Measurements from ENCODE around the gene DBNDD1.

Gene DBNDD1

GRCh38 chr16:89994389-89994720 is 24.9 kb downstream of the DBNDD1 start:
- no peak overlapping the region for H3K4me3 ChIP-seq (ENCODE audit: low read length)
- no peak for TF ChIP-seq ZNF274 (IDR thresholded peaks at IDR 0.05; ENCODE audit: low read depth, low read length)

- no peak overlapping the region for H3K4me3 ChIP-seq (ENCODE audit: low read length)
- no peak for TF ChIP-seq ZNF274 (IDR thresholded peaks at IDR 0.05; ENCODE audit: low read depth, low read length)
Observed at GRCh38 chr16:89993971-89994370, 25.3 kb downstream of the DBNDD1 start.

GRCh38 chr16:89993377-89993776 is 25.9 kb downstream of the DBNDD1 start:
- H3K4me3 ChIP-seq (ENCODE audit: low read length), result no peak overlapping the region
- TF ChIP-seq ZNF274 (IDR thresholded peaks at IDR 0.05; ENCODE audit: low read depth, low read length), result no peak

- no peak overlapping the region for H3K4me3 ChIP-seq (ENCODE audit: low read length)
- no peak for TF ChIP-seq ZNF274 (IDR thresholded peaks at IDR 0.05; ENCODE audit: low read depth, low read length)
Observed at GRCh38 chr16:89990799-89991198, 28.5 kb downstream of the DBNDD1 start.

- no peak for TF ChIP-seq ZNF274 (IDR thresholded peaks at IDR 0.05; ENCODE audit: low read depth, low read length)
- H3K4me3 ChIP-seq (ENCODE audit: low read length), result no peak overlapping the region
Observed at GRCh38 chr16:89988951-89989350, 30.3 kb downstream of the DBNDD1 start.

- no peak for TF ChIP-seq ZNF274 (IDR thresholded peaks at IDR 0.05; ENCODE audit: low read depth, low read length)
- H3K4me3 ChIP-seq (ENCODE audit: low read length), result no peak overlapping the region
Observed at GRCh38 chr16:89987169-89987568, 32.1 kb downstream of the DBNDD1 start.

- no peak for TF ChIP-seq ZNF274 (IDR thresholded peaks at IDR 0.05; ENCODE audit: low read depth, low read length)
Observed at GRCh38 chr16:89986600-89986999, 32.7 kb downstream of the DBNDD1 start.

GRCh38 chr16:89985219-89985618 is 34.0 kb downstream of the DBNDD1 start:
- H3K4me3 ChIP-seq (ENCODE audit: low read length), result no peak overlapping the region
- TF ChIP-seq ZNF274 (IDR thresholded peaks at IDR 0.05; ENCODE audit: low read depth, low read length), result no peak

More at GRCh38 chr16:89986600-89986999, 32.7 kb downstream of the DBNDD1 start:
- no peak overlapping the region for H3K4me3 ChIP-seq (ENCODE audit: low read length)

GRCh38 chr16:89984216-89984615 is 35.0 kb downstream of the DBNDD1 start:
- no peak overlapping the region for H3K4me3 ChIP-seq (ENCODE audit: low read length)
- no peak for TF ChIP-seq ZNF274 (IDR thresholded peaks at IDR 0.05; ENCODE audit: low read depth, low read length)

- TF ChIP-seq ZNF274 (IDR thresholded peaks at IDR 0.05; ENCODE audit: low read depth, low read length), result no peak
- no peak overlapping the region for H3K4me3 ChIP-seq (ENCODE audit: low read length)
Observed at GRCh38 chr16:89983536-89983935, 35.7 kb downstream of the DBNDD1 start.

- H3K4me3 ChIP-seq (ENCODE audit: low read length), result no peak overlapping the region
- no peak for TF ChIP-seq ZNF274 (IDR thresholded peaks at IDR 0.05; ENCODE audit: low read depth, low read length)
Observed at GRCh38 chr16:89982318-89982717, 36.9 kb downstream of the DBNDD1 start.

- no peak for TF ChIP-seq ZNF274 (IDR thresholded peaks at IDR 0.05; ENCODE audit: low read depth, low read length)
- H3K4me3 ChIP-seq (ENCODE audit: low read length), result no peak overlapping the region
Observed at GRCh38 chr16:89981414-89981813, 37.8 kb downstream of the DBNDD1 start.

- TF ChIP-seq ZNF274 (IDR thresholded peaks at IDR 0.05; ENCODE audit: low read depth, low read length), result no peak
Observed at GRCh38 chr16:89974870-89975269, 44.4 kb downstream of the DBNDD1 start.

GRCh38 chr16:89973654-89974335 is 45.5 kb downstream of the DBNDD1 start:
- H3K4me3 ChIP-seq (ENCODE audit: low read length), result peak overlapping the region; percentile 89
- TF ChIP-seq ZNF274 (IDR thresholded peaks at IDR 0.05; ENCODE audit: low read depth, low read length), result no peak

More at GRCh38 chr16:89974870-89975269, 44.4 kb downstream of the DBNDD1 start:
- no peak overlapping the region for H3K4me3 ChIP-seq (ENCODE audit: low read length)

- peak overlapping the region; percentile 89 for H3K4me3 ChIP-seq (ENCODE audit: low read length)
- TF ChIP-seq ZNF274 (IDR thresholded peaks at IDR 0.05; ENCODE audit: low read depth, low read length), result no peak
Observed at GRCh38 chr16:89973235-89973634, 46.0 kb downstream of the DBNDD1 start.

Measured in GM08714 (cell line).